AG08396 (cell line): ENCODE measurements around the gene TAGLN2.
"Not testable (repeated sequence)": the region's sequence is repeated elsewhere in the genome, so short reads cannot be mapped to it uniquely, and the experiment has no call there.

Experiments used
- DNase-seq: peaks from one replicate; pipeline ENCODE4 v3.0.0; 2012; ENCODE audit warnings: low spot score, mixed read lengths

The TAGLN2 gene

GRCh38 chr1:159899634-159900033 is 25.7 kb downstream of the TAGLN2 start:
- not testable (repeated sequence) for DNase-seq

GRCh38 chr1:159898527-159898926 is 26.8 kb downstream of the TAGLN2 start:
- no peak for DNase-seq

GRCh38 chr1:159897962-159898361 is 27.3 kb downstream of the TAGLN2 start:
- no peak for DNase-seq

GRCh38 chr1:159896546-159896930 is 28.8 kb downstream of the TAGLN2 start:
- no peak for DNase-seq

- no peak for DNase-seq
Observed at GRCh38 chr1:159895836-159896545, 29.3 kb downstream of the TAGLN2 start.

GRCh38 chr1:159895286-159895685 is 30.0 kb downstream of the TAGLN2 start:
- DNase-seq = no peak

- no peak for DNase-seq
Observed at GRCh38 chr1:159892944-159893343, 32.4 kb downstream of the TAGLN2 start.

GRCh38 chr1:159891275-159892157 is 33.8 kb downstream of the TAGLN2 start:
- peak; percentile 84 for DNase-seq

- no peak for DNase-seq
Observed at GRCh38 chr1:159890390-159890789, 34.9 kb downstream of the TAGLN2 start.

- peak; percentile 84 for DNase-seq
Observed at GRCh38 chr1:159889821-159890252, 35.5 kb downstream of the TAGLN2 start.

GRCh38 chr1:159889202-159889601 is 36.1 kb downstream of the TAGLN2 start:
- no peak for DNase-seq

- DNase-seq = no peak
Observed at GRCh38 chr1:159884296-159884695, 41.0 kb downstream of the TAGLN2 start.

GRCh38 chr1:159883134-159883533 is 42.2 kb downstream of the TAGLN2 start:
- no peak for DNase-seq

- DNase-seq = no peak
Observed at GRCh38 chr1:159882527-159882862, 42.8 kb downstream of the TAGLN2 start.

- peak; percentile 82 for DNase-seq
Observed at GRCh38 chr1:159881622-159882526, 43.4 kb downstream of the TAGLN2 start.

GRCh38 chr1:159880430-159880829 is 44.9 kb downstream of the TAGLN2 start:
- DNase-seq = no peak

GRCh38 chr1:159879977-159880376 is 45.3 kb downstream of the TAGLN2 start:
- peak; percentile 59 for DNase-seq

- no peak for DNase-seq
Observed at GRCh38 chr1:159879136-159879535, 46.2 kb downstream of the TAGLN2 start.

GRCh38 chr1:159877695-159878444 is 47.4 kb downstream of the TAGLN2 start:
- DNase-seq = no peak

- no peak for DNase-seq
Observed at GRCh38 chr1:159873530-159874143, 51.7 kb downstream of the TAGLN2 start.

- no peak for DNase-seq
Observed at GRCh38 chr1:159872891-159873290, 52.4 kb downstream of the TAGLN2 start.
